Thymus (tissue), 11 donors: ENCODE data around the gene ARHGEF33. TPM values are rescaled to one million over a fixed set of nuclear protein-coding genes. Genes with fewer than 3 reads are reported as not detected.

Experiments used
- DNase-seq, 9 donors: peaks; one replicate each; pipeline ENCODE4 v3.0.0-alpha.2; 2013; ENCODE audit warnings: low spot score in 9 of 9, low read depth in 6 of 9, missing footprints in 1 of 9
- H3K27ac ChIP-seq, 2 donors: one replicate each; pipeline ENCODE4 v1.5.1; 2013; ENCODE audit warnings: control low read depth in 1 of 2, low read depth in 1 of 2, low read length in 1 of 2, mild to moderate bottlenecking in 1 of 2, moderate library complexity in 1 of 2
- H3K27me3 ChIP-seq, 2 donors: one replicate each; pipeline ENCODE4 v1.5.1; 2013; ENCODE audit warnings: low read length in 1 of 2; ENCODE audit not compliant: control insufficient read depth in 2 of 2, insufficient read depth in 1 of 2
- H3K36me3 ChIP-seq, 2 donors: one replicate each; pipeline ENCODE4 v1.5.1; 2013; ENCODE audit warnings: low read length in 1 of 2, mild to moderate bottlenecking in 1 of 2, moderate library complexity in 1 of 2; ENCODE audit not compliant: control insufficient read depth in 2 of 2, insufficient read depth in 2 of 2
- H3K4me1 ChIP-seq, 2 donors: one replicate each; pipeline ENCODE4 v1.5.1; 2013; ENCODE audit warnings: low read length in 2 of 2; ENCODE audit not compliant: control insufficient read depth in 2 of 2, insufficient read depth in 2 of 2
- H3K4me3 ChIP-seq, 2 donors: one replicate each; pipeline ENCODE4 v1.5.1; 2013; ENCODE audit warnings: low read length in 2 of 2, control low read depth in 1 of 2, mild to moderate bottlenecking in 1 of 2
- H3K9me3 ChIP-seq, 2 donors: one replicate each; pipeline ENCODE4 v1.5.1; 2013; ENCODE audit warnings: low read length in 1 of 2, mild to moderate bottlenecking in 1 of 2; ENCODE audit not compliant: control insufficient read depth in 2 of 2, insufficient read depth in 1 of 2
- WGBS: extraction: QIAGEN DNeasy Blood & Tissue Kit; methylation state at CpG from one replicate; pipeline ENCODE4 v1.1.7; 2013; 5-methylcytosine and 5-hydroxymethylcytosine counted together
- polyA plus RNA-seq: library from polyadenylated mRNA; stranded (reverse); fragments of 200-250 nt; gene quantifications from one replicate; pipeline ENCODE4 v1.2.3, GENCODE V29; 2013
- total RNA-seq: library from RNA; stranded (reverse); fragments of 120-200 nt; gene quantifications from one replicate; pipeline ENCODE4 v1.2.4, GENCODE V29; 2013
- donor health status: healthy.

ARHGEF33 gene
- total and polyA plus RNA-seq, 2 donors: 0.33 to 0.55 TPM

GRCh38 chr2:39008665-39009064 is 119.0 kb downstream of the ARHGEF33 start:
- 95% methylated on average over 1 of the region's 1 CpG for WGBS
- no peaks in the 10 kb centered on the region for H3K9me3 ChIP-seq
- no peak overlapping the region for H3K27ac ChIP-seq
- no peak overlapping the region for H3K4me3 ChIP-seq
- no peak for DNase-seq
- H3K27me3 ChIP-seq: no peaks in the 10 kb centered on the region
- H3K4me1 ChIP-seq: no peaks in the 10 kb centered on the region
- H3K36me3 ChIP-seq: peaks cover 16 to 35% of the 10 kb centered on the region in 2 donors

GRCh38 chr2:39013871-39014270 is 124.2 kb downstream of the ARHGEF33 start:
- Histone ChIP-seq H3K9me3 (no peaks in the 10 kb centered on the region), H3K36me3 (peaks cover 2 to 20% of the 10 kb centered on the region in 2 donors), H3K4me1 (no peaks in the 10 kb centered on the region), H3K27ac (no peak overlapping the region), H3K4me3 (no peak overlapping the region), H3K27me3 (no peaks in the 10 kb centered on the region)
- 98% methylated on average over 3 of the region's 3 CpGs for WGBS
- DNase-seq: no peak

- Histone ChIP-seq H3K4me3 (no peak overlapping the region), H3K36me3 (peaks cover 2 to 19% of the 10 kb centered on the region in 2 donors), H3K9me3 (no peaks in the 10 kb centered on the region), H3K27ac (no peak overlapping the region), H3K4me1 (no peaks in the 10 kb centered on the region), H3K27me3 (no peaks in the 10 kb centered on the region)
- no peak for DNase-seq
- 98% methylated on average over 1 of the region's 1 CpG for WGBS
Observed at GRCh38 chr2:39015424-39015823, 125.7 kb downstream of the ARHGEF33 start.

GRCh38 chr2:39017334-39017733 is 127.7 kb downstream of the ARHGEF33 start:
- no peaks in the 10 kb centered on the region for H3K27me3 ChIP-seq
- H3K9me3 ChIP-seq: no peaks in the 10 kb centered on the region
- no peak overlapping the region for H3K4me3 ChIP-seq
- H3K27ac ChIP-seq: no peak overlapping the region
- H3K36me3 ChIP-seq: peaks cover 3 to 15% of the 10 kb centered on the region in 2 donors
- no peak for DNase-seq
- no peaks in the 10 kb centered on the region for H3K4me1 ChIP-seq

- Histone ChIP-seq H3K9me3 (no peaks in the 10 kb centered on the region), H3K4me3 (no peak overlapping the region), H3K27ac (no peak overlapping the region), H3K36me3 (peaks cover 7 to 15% of the 10 kb centered on the region in 2 donors), H3K4me1 (no peaks in the 10 kb centered on the region), H3K27me3 (no peaks in the 10 kb centered on the region)
- DNase-seq: no peak
- WGBS: 98% methylated on average over 4 of the region's 4 CpGs
Observed at GRCh38 chr2:39018638-39019037, 129.0 kb downstream of the ARHGEF33 start.

GRCh38 chr2:39020383-39020782 is 130.7 kb downstream of the ARHGEF33 start:
- Histone ChIP-seq H3K27me3 (no peaks in the 10 kb centered on the region), H3K4me1 (no peaks in the 10 kb centered on the region), H3K4me3 (no peak overlapping the region), H3K36me3 (peaks cover 7 to 13% of the 10 kb centered on the region in 2 donors), H3K9me3 (no peaks in the 10 kb centered on the region), H3K27ac (no peak overlapping the region)
- no peak for DNase-seq

GRCh38 chr2:39022642-39023235 is 133.1 kb downstream of the ARHGEF33 start:
- peaks cover 7 to 13% of the 10 kb centered on the region in 2 donors for H3K36me3 ChIP-seq
- DNase-seq: no peak
- 93% methylated on average over 6 of the region's 6 CpGs for WGBS
- H3K4me3 ChIP-seq: no peak overlapping the region
- H3K27me3 ChIP-seq: no peaks in the 10 kb centered on the region
- H3K9me3 ChIP-seq: no peaks in the 10 kb centered on the region
- no peak overlapping the region for H3K27ac ChIP-seq
- no peaks in the 10 kb centered on the region for H3K4me1 ChIP-seq

GRCh38 chr2:39023649-39024048 is 134.0 kb downstream of the ARHGEF33 start:
- WGBS: 95% methylated on average over 3 of the region's 3 CpGs
- H3K4me3 ChIP-seq: no peak overlapping the region
- no peaks in the 10 kb centered on the region for H3K27me3 ChIP-seq
- no peaks in the 10 kb centered on the region for H3K4me1 ChIP-seq
- DNase-seq: no peak
- H3K27ac ChIP-seq: no peak overlapping the region
- H3K9me3 ChIP-seq: no peaks in the 10 kb centered on the region
- H3K36me3 ChIP-seq: peaks cover 7 to 13% of the 10 kb centered on the region in 2 donors

- Histone ChIP-seq H3K27ac (no peak overlapping the region), H3K4me3 (no peak overlapping the region), H3K9me3 (no peaks in the 10 kb centered on the region), H3K27me3 (no peaks in the 10 kb centered on the region), H3K36me3 (peaks cover 7 to 13% of the 10 kb centered on the region in 2 donors), H3K4me1 (no peaks in the 10 kb centered on the region)
- 98% methylated on average over 4 of the region's 4 CpGs for WGBS
- DNase-seq: no peak
Observed at GRCh38 chr2:39024833-39025232, 135.2 kb downstream of the ARHGEF33 start.
